ENCODE data around the gene PDGFC.
"Not testable (repeated sequence)": the region's sequence is repeated elsewhere in the genome, so short reads cannot be mapped to it uniquely, and the experiment has no call there.

PDGFC gene

GRCh38 chr4:156934259-156934635 lies 37.4 kb downstream of the PDGFC start:
- no peak overlapping the region for H3K9ac ChIP-seq
- no peaks in the 10 kb centered on the region; the same call in 1 of the 2 replicates for H3K79me2 ChIP-seq (ENCODE audit: insufficient read depth, low read depth)
- no peaks in the 10 kb centered on the region for H3K27me3 ChIP-seq (ENCODE audit: insufficient read depth, low read depth)
- TF ChIP-seq CTCF (conservative IDR thresholded peaks at IDR 0.05; ENCODE audit: low read depth, low read length), result no peak
- no peak overlapping the region for H3K27ac ChIP-seq
- no peak overlapping the region for H3K4me2 ChIP-seq
- no peak overlapping the region for H2AFZ ChIP-seq (ENCODE audit: low read depth)
- H3K36me3 ChIP-seq (ENCODE audit: insufficient read depth), result no peaks in the 10 kb centered on the region
- peaks cover 2% of the 10 kb centered on the region for H3K4me1 ChIP-seq (ENCODE audit: low read depth, poor library complexity, severe bottlenecking)
- H4K20me1 ChIP-seq (ENCODE audit: insufficient read depth), result no peaks in the 10 kb centered on the region
- H3K4me3 ChIP-seq (IDR thresholded peaks at IDR 0.05; ENCODE audit: insufficient read depth, low read depth, low read length), result no peak overlapping the region

DNA sequence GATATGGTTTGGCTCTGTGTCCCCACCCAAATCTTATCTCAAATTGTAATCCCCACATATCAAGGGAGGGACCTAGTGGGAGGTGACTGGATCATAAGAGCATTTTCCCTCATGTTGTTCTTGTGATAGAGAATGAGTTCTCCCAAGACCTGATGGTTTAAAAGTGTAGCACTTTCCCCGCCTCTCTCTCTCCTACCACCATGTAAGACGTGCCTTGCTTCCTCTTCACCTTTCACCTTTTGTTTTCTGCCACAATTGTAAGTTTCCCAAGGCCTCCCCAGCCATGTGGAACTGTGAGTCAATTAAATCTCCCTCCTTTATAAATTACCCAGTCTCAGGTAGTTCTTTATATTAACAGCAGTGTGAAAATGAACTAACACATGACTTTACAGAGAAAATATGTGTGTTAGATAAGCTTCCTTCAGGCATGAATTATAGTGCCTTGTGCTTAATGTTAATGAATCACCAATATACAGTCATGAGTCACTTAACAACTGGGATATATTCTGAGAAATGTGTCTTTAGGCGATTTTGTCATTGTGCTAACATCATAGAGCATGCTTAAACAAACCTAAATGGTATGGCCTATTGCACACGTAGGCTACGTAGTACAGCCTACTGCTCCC lies 37.9 kb downstream of the PDGFC start:
- H3K79me2 ChIP-seq (ENCODE audit: insufficient read depth, low read depth), result no peaks in the 10 kb centered on the region; the same call in 1 of the 2 replicates
- H3K4me3 ChIP-seq (IDR thresholded peaks at IDR 0.05; ENCODE audit: insufficient read depth, low read depth, low read length), result no peak overlapping the region
- no peak overlapping the region for H3K9ac ChIP-seq
- TF ChIP-seq CTCF (conservative IDR thresholded peaks at IDR 0.05; ENCODE audit: low read depth, low read length), result no peak
- H4K20me1 ChIP-seq (ENCODE audit: insufficient read depth), result no peaks in the 10 kb centered on the region
- H3K4me1 ChIP-seq (ENCODE audit: low read depth, poor library complexity, severe bottlenecking), result no peaks in the 10 kb centered on the region
- H2AFZ ChIP-seq (ENCODE audit: low read depth), result no peak overlapping the region
- no peaks in the 10 kb centered on the region for H3K27me3 ChIP-seq (ENCODE audit: insufficient read depth, low read depth)
- no peaks in the 10 kb centered on the region for H3K36me3 ChIP-seq (ENCODE audit: insufficient read depth)
- no peak overlapping the region for H3K4me2 ChIP-seq
- H3K27ac ChIP-seq, result no peak overlapping the region

DNA sequence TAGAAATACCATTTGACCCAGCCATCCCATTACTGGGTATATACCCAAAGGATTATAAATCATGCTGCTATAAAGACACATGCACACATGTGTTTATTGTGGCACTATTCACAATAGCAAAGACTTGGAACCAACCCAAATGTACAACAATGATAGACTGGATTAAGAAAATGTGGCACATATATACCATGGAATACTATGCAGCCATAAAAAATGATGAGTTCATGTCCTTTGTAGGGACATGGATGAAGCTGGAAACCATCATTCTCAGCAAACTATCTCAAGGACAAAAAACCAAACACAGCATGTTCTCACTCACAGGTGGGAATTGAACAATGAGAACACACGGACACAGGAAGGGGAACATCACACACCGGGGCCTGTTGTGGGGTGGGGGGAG lies 39.2 kb downstream of the PDGFC start:
- not testable (repeated sequence) for H2AFZ ChIP-seq (ENCODE audit: low read depth); H3K4me1 ChIP-seq (ENCODE audit: low read depth, poor library complexity, severe bottlenecking); H3K4me2 ChIP-seq; H3K79me2 ChIP-seq (ENCODE audit: insufficient read depth, low read depth); H4K20me1 ChIP-seq (ENCODE audit: insufficient read depth); H3K27me3 ChIP-seq (ENCODE audit: insufficient read depth, low read depth); H3K4me3 ChIP-seq (IDR thresholded peaks at IDR 0.05; ENCODE audit: insufficient read depth, low read depth, low read length); H3K36me3 ChIP-seq (ENCODE audit: insufficient read depth); H3K9ac ChIP-seq; H3K27ac ChIP-seq

GRCh38 chr4:156931267-156931666 lies 40.3 kb downstream of the PDGFC start:
- Histone ChIP-seq H3K9ac (no peak overlapping the region), H2AFZ (ENCODE audit: low read depth) (no peak overlapping the region), H3K27ac (no peak overlapping the region), H3K4me3 (IDR thresholded peaks at IDR 0.05; ENCODE audit: insufficient read depth, low read depth, low read length) (no peak overlapping the region), H3K4me1 (ENCODE audit: low read depth, poor library complexity, severe bottlenecking) (no peaks in the 10 kb centered on the region), H4K20me1 (ENCODE audit: insufficient read depth) (no peaks in the 10 kb centered on the region), H3K4me2 (no peak overlapping the region), H3K27me3 (ENCODE audit: insufficient read depth, low read depth) (no peaks in the 10 kb centered on the region), H3K79me2 (ENCODE audit: insufficient read depth, low read depth) (no peaks in the 10 kb centered on the region; the same call in 1 of the 2 replicates), H3K36me3 (ENCODE audit: insufficient read depth) (no peaks in the 10 kb centered on the region)
- TF ChIP-seq CTCF (conservative IDR thresholded peaks at IDR 0.05; ENCODE audit: low read depth, low read length), result no peak

DNA sequence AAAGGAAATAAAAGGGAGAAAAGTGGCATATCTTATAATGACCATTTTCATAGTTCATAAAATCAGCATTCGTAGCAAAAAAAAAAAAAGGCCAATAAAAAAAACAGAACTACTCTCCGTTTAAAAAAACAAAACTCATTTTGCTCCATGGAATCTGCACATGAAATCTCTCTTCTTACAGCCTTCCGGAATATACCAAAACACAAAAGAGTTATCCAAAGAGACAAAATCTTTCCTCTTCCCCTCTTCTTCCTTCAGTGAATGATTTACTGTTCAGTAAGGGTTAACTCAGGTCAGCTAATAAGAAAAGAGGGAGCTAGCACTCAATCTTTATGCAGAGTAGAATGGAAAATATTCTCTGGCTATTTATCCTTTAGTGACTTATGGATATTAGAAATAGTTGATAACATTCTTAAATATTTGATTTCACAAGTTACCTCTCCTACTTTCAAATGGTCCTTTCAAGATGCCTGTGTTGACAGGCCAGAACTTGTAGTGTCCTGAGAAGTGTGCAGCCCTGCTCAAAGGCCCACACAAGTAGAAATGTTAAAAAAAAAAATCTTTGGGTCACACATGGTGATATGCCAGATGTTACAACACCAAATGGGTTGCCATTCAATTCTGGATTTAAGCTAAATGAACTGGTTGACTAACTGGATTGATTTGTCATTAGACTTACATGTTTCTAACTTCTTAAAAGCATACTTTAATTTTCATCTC lies 42.1 kb downstream of the PDGFC start:
- H3K4me1 ChIP-seq (ENCODE audit: low read depth, poor library complexity, severe bottlenecking), result no peaks in the 10 kb centered on the region
- no peak overlapping the region for H3K4me2 ChIP-seq
- H3K4me3 ChIP-seq (IDR thresholded peaks at IDR 0.05; ENCODE audit: insufficient read depth, low read depth, low read length), result no peak overlapping the region
- H3K9ac ChIP-seq, result no peak overlapping the region
- H3K27me3 ChIP-seq (ENCODE audit: insufficient read depth, low read depth), result no peaks in the 10 kb centered on the region
- H4K20me1 ChIP-seq (ENCODE audit: insufficient read depth), result no peaks in the 10 kb centered on the region
- H3K79me2 ChIP-seq (ENCODE audit: insufficient read depth, low read depth), result no peaks in the 10 kb centered on the region; the same call in 1 of the 2 replicates
- H2AFZ ChIP-seq (ENCODE audit: low read depth), result no peak overlapping the region
- H3K36me3 ChIP-seq (ENCODE audit: insufficient read depth), result no peaks in the 10 kb centered on the region
- no peak overlapping the region for H3K27ac ChIP-seq
- no peak for TF ChIP-seq CTCF (conservative IDR thresholded peaks at IDR 0.05; ENCODE audit: low read depth, low read length)
